DOHH2 (cell line): Measurements from ENCODE around the gene OSBPL8.

Source experiments
- H3F3A ChIP-seq: fragments of 200-600 bp; sonication (generic), shearing (Covaris generic); 2 replicates; pipeline ENCODE4 v1.6.0; 2016; ENCODE audit warnings: antibody characterized with exemption, mild to moderate bottlenecking; ENCODE audit not compliant: control insufficient read depth, insufficient read depth
- H3K27ac ChIP-seq: fragments of 200-600 bp; sonication (generic); 2 replicates; pipeline ENCODE4 v1.5.1; 2014; ENCODE audit warnings: low read depth, mild to moderate bottlenecking, low read length, moderate library complexity
- H3K27me3 ChIP-seq: fragments of 200-600 bp; sonication (generic); 2 replicates; pipeline ENCODE4 v1.6.1; 2014; ENCODE audit warnings: mild to moderate bottlenecking, low read length, mixed read lengths; ENCODE audit not compliant: control insufficient read depth
- H3K36me3 ChIP-seq: fragments of 200-600 bp; sonication (generic); 2 replicates; pipeline ENCODE4 v1.6.1; 2014; ENCODE audit warnings: mild to moderate bottlenecking, low read length, moderate library complexity, mixed read lengths; ENCODE audit not compliant: control insufficient read depth
- H3K4me1 ChIP-seq: fragments of 200-600 bp; sonication (generic); 2 replicates; pipeline ENCODE4 v1.6.1; 2014; ENCODE audit warnings: mild to moderate bottlenecking, low read length, mixed read lengths; ENCODE audit not compliant: control insufficient read depth
- H3K4me2 ChIP-seq: fragments of 200-600 bp; sonication (generic); 2 replicates; pipeline ENCODE4 v1.6.0; 2014; ENCODE audit warnings: mild to moderate bottlenecking, low read length, moderate library complexity
- H3K4me3 ChIP-seq: fragments of 200-600 bp; sonication (generic); 2 replicates; pipeline ENCODE4 v1.5.1; 2014; ENCODE audit warnings: mild to moderate bottlenecking, low read length, mixed read lengths
- H3K79me2 ChIP-seq: fragments of 200-600 bp; sonication (generic); 2 replicates; pipeline ENCODE4 v1.6.1; 2014; ENCODE audit warnings: mild to moderate bottlenecking, low read length, mixed read lengths; ENCODE audit not compliant: control insufficient read depth
- H3K9me2 ChIP-seq: fragments of 200-600 bp; sonication (generic); replicated peaks from 2 replicates; pipeline ENCODE4 v1.6.1; 2014; ENCODE audit warnings: mild to moderate bottlenecking, low read length, mixed read lengths; ENCODE audit not compliant: control insufficient read depth
- H3K9me3 ChIP-seq: fragments of 200-600 bp; sonication (generic); 2 replicates; pipeline ENCODE4 v1.6.1; 2014; ENCODE audit warnings: antibody characterized with exemption, low read length, mixed read lengths; ENCODE audit not compliant: control insufficient read depth, insufficient read depth
- H4K20me1 ChIP-seq: fragments of 200-600 bp; sonication (generic); 2 replicates; pipeline ENCODE4 v1.6.0; 2014; ENCODE audit warnings: low read depth, mild to moderate bottlenecking, antibody characterized with exemption, low read length, moderate library complexity; ENCODE audit not compliant: control insufficient read depth, insufficient read depth
- CTCF ChIP-seq: fragments of 200-600 bp; sonication (generic); IDR thresholded peaks from one replicate; pipeline ENCODE4 v1.5.1; 2014; ENCODE audit warnings: antibody characterized with exemption, mild to moderate bottlenecking, low read depth, low read length; ENCODE audit not compliant: poor library complexity, severe bottlenecking
- EZH2phosphoT487 ChIP-seq: fragments of 200-600 bp; sonication (generic); IDR thresholded peaks from 2 replicates; pipeline ENCODE4 v1.6.1; 2017; ENCODE audit warnings: borderline replicate concordance, mild to moderate bottlenecking, antibody characterized with exemption, low read length, moderate library complexity, mixed read lengths

The OSBPL8 gene

GRCh38 chr12:76457818-76458217, 101.8 kb downstream of the OSBPL8 start:
- Histone ChIP-seq H3K9me3 (no peaks in the 10 kb centered on the region), H3K36me3 (no peaks in the 10 kb centered on the region), H3K4me3 (no peak overlapping the region), H3K27me3 (no peaks in the 10 kb centered on the region), H3K9me2 (no peaks in the 10 kb centered on the region), H3K79me2 (no peaks in the 10 kb centered on the region), H3K4me2 (no peak overlapping the region), H4K20me1 (no peaks in the 10 kb centered on the region), H3K4me1 (peaks cover 8% of the 10 kb centered on the region), H3F3A (peaks cover 5% of the 10 kb centered on the region; the same call in 1 of the 2 replicates), H3K27ac (no peak overlapping the region)
- TF ChIP-seq CTCF, result no peak
- TF ChIP-seq EZH2phosphoT487, result no peak

- H3K27ac ChIP-seq, result no peak overlapping the region
- no peaks in the 10 kb centered on the region for H3K79me2 ChIP-seq
- no peaks in the 10 kb centered on the region for H3K9me3 ChIP-seq
- peaks cover 8% of the 10 kb centered on the region for H3K4me1 ChIP-seq
- peaks cover 5% of the 10 kb centered on the region; the same call in 1 of the 2 replicates for H3F3A ChIP-seq
- no peaks in the 10 kb centered on the region for H3K36me3 ChIP-seq
- no peaks in the 10 kb centered on the region for H4K20me1 ChIP-seq
- no peaks in the 10 kb centered on the region for H3K9me2 ChIP-seq
- no peak overlapping the region for H3K4me3 ChIP-seq
- TF ChIP-seq CTCF (no peak), EZH2phosphoT487 (no peak)
- no peaks in the 10 kb centered on the region for H3K27me3 ChIP-seq
- no peak overlapping the region; the same call in 1 of the 2 replicates for H3K4me2 ChIP-seq
Observed at GRCh38 chr12:76457010-76457409, 102.6 kb downstream of the OSBPL8 start.

- H3K4me3 ChIP-seq, result no peak overlapping the region
- peaks cover 5% of the 10 kb centered on the region; the same call in 1 of the 2 replicates for H3F3A ChIP-seq
- peaks cover 8% of the 10 kb centered on the region for H3K4me1 ChIP-seq
- H3K36me3 ChIP-seq, result no peaks in the 10 kb centered on the region; the same call in 1 of the 2 replicates
- H4K20me1 ChIP-seq, result no peaks in the 10 kb centered on the region
- H3K79me2 ChIP-seq, result no peaks in the 10 kb centered on the region
- no peaks in the 10 kb centered on the region for H3K27me3 ChIP-seq
- H3K27ac ChIP-seq, result no peak overlapping the region
- no peak overlapping the region for H3K4me2 ChIP-seq
- TF ChIP-seq CTCF, result peak; percentile 62
- TF ChIP-seq EZH2phosphoT487, result no peak
- H3K9me3 ChIP-seq, result no peaks in the 10 kb centered on the region
- H3K9me2 ChIP-seq, result no peaks in the 10 kb centered on the region
Observed at GRCh38 chr12:76455582-76456345, 103.8 kb downstream of the OSBPL8 start.
